ENCODE results near the gene RNGTT. TPM values are rescaled to one million over a fixed set of nuclear protein-coding genes. Genes with fewer than 3 reads are reported as not detected.

The RNGTT gene
- polyA plus RNA-seq, 1 donor (not counting 4 experiments of a cell fraction or from before 2014, with no cell fraction given), result 9.7 TPM

- Histone ChIP-seq H3K9me3 (ENCODE audit: control insufficient read depth, low read depth, low read length) (peaks cover 2% of the 10 kb centered on the region), H3K36me3 (ENCODE audit: control insufficient read depth in 2 of 2, extremely low read depth in 1 of 2, insufficient read depth in 2 of 2, low read length in 2 of 2) (no peaks in the 10 kb centered on the region), H3K4me2 (ENCODE audit: control insufficient read depth, extremely low read depth, insufficient read depth, low read depth, low read length) (no peak overlapping the region), H3K4me1 (ENCODE audit: control insufficient read depth, extremely low read depth, insufficient read depth, low read length) (peaks cover 3% of the 10 kb centered on the region), H3K27me3 (ENCODE audit: control insufficient read depth, extremely low read depth, insufficient read depth, low read length) (no peaks in the 10 kb centered on the region), H3K4me3 (ENCODE audit: control insufficient read depth in 2 of 3, extremely low read depth in 1 of 3, insufficient read depth in 2 of 3, low read depth in 1 of 3, low read length in 3 of 3) (no peak overlapping the region), H3K79me2 (ENCODE audit: control insufficient read depth, insufficient read depth, low read length) (no peaks in the 10 kb centered on the region), H3K27ac (ENCODE audit: control insufficient read depth, insufficient read depth, low read length) (no peak overlapping the region), H3K9me1 (ENCODE audit: control insufficient read depth, extremely low read depth, insufficient read depth, low read length) (no peaks in the 10 kb centered on the region), H4K20me1 (ENCODE audit: control insufficient read depth, extremely low read depth, insufficient read depth, low read length) (no peaks in the 10 kb centered on the region), H2AFZ (ENCODE audit: control insufficient read depth, low read length) (no peak overlapping the region), H3K9ac (ENCODE audit: control insufficient read depth, extremely low read depth, insufficient read depth, low read length) (no peak overlapping the region)
- TF ChIP-seq CTCF (optimal IDR thresholded peaks at IDR 0.05 in 1 of 3, IDR thresholded peaks at IDR 0.05 in 1 of 3, conservative IDR thresholded peaks at IDR 0.05 in 1 of 3; ENCODE audit: extremely low read depth in 1 of 3, insufficient read depth in 2 of 3, low read length in 3 of 3), result no peak
- TF ChIP-seq EZH2 (IDR thresholded peaks at IDR 0.05; ENCODE audit: low read length), result no peak
- no peak for FAIRE-seq
- DNase-seq (ENCODE audit: low read depth, low spot score), result no peak
- dilution Hi-C loops (cut with MboI; ENCODE audit: extremely low pct_ligation_motif_present, low sequenced_read_pairs), result no loop called here
Measured at GRCh38 chr6:88804701-88805100, 158.7 kb downstream of the RNGTT start.

- DNase-seq (ENCODE audit: low read depth, low spot score), result no peak
- no peak overlapping the region for H3K4me3 ChIP-seq (ENCODE audit: control insufficient read depth in 2 of 3, extremely low read depth in 1 of 3, insufficient read depth in 2 of 3, low read depth in 1 of 3, low read length in 3 of 3)
- no peaks in the 10 kb centered on the region for H3K27me3 ChIP-seq (ENCODE audit: control insufficient read depth, extremely low read depth, insufficient read depth, low read length)
- H3K4me1 ChIP-seq (ENCODE audit: control insufficient read depth, extremely low read depth, insufficient read depth, low read length), result no peaks in the 10 kb centered on the region
- dilution Hi-C loops (cut with MboI; ENCODE audit: extremely low pct_ligation_motif_present, low sequenced_read_pairs), result no loop called here
- H3K9me1 ChIP-seq (ENCODE audit: control insufficient read depth, extremely low read depth, insufficient read depth, low read length), result no peaks in the 10 kb centered on the region
- no peak overlapping the region for H3K9ac ChIP-seq (ENCODE audit: control insufficient read depth, extremely low read depth, insufficient read depth, low read length)
- H3K9me3 ChIP-seq (ENCODE audit: control insufficient read depth, low read depth, low read length), result no peaks in the 10 kb centered on the region
- FAIRE-seq, result no peak
- TF ChIP-seq CTCF (optimal IDR thresholded peaks at IDR 0.05 in 1 of 3, IDR thresholded peaks at IDR 0.05 in 1 of 3, conservative IDR thresholded peaks at IDR 0.05 in 1 of 3; ENCODE audit: extremely low read depth in 1 of 3, insufficient read depth in 2 of 3, low read length in 3 of 3), result no peak
- TF ChIP-seq EZH2 (IDR thresholded peaks at IDR 0.05; ENCODE audit: low read length), result no peak
- H2AFZ ChIP-seq (ENCODE audit: control insufficient read depth, low read length), result no peak overlapping the region
- no peaks in the 10 kb centered on the region for H4K20me1 ChIP-seq (ENCODE audit: control insufficient read depth, extremely low read depth, insufficient read depth, low read length)
- H3K4me2 ChIP-seq (ENCODE audit: control insufficient read depth, extremely low read depth, insufficient read depth, low read depth, low read length), result no peak overlapping the region
- H3K36me3 ChIP-seq (ENCODE audit: control insufficient read depth in 2 of 2, extremely low read depth in 1 of 2, insufficient read depth in 2 of 2, low read length in 2 of 2), result no peaks in the 10 kb centered on the region
- no peak overlapping the region for H3K27ac ChIP-seq (ENCODE audit: control insufficient read depth, insufficient read depth, low read length)
- H3K79me2 ChIP-seq (ENCODE audit: control insufficient read depth, insufficient read depth, low read length), result no peaks in the 10 kb centered on the region
Measured at GRCh38 chr6:88785478-88785877, 177.9 kb downstream of the RNGTT start.
